IPS-NIHi7 (cell line): ENCODE results near the gene SKOR2.

Experiments
- DNase-seq: peaks from one replicate; pipeline ENCODE4 v3.0.0; 2012; ENCODE audit warnings: mixed read lengths; ENCODE audit errors: extremely low spot score

The SKOR2 gene, protein sequence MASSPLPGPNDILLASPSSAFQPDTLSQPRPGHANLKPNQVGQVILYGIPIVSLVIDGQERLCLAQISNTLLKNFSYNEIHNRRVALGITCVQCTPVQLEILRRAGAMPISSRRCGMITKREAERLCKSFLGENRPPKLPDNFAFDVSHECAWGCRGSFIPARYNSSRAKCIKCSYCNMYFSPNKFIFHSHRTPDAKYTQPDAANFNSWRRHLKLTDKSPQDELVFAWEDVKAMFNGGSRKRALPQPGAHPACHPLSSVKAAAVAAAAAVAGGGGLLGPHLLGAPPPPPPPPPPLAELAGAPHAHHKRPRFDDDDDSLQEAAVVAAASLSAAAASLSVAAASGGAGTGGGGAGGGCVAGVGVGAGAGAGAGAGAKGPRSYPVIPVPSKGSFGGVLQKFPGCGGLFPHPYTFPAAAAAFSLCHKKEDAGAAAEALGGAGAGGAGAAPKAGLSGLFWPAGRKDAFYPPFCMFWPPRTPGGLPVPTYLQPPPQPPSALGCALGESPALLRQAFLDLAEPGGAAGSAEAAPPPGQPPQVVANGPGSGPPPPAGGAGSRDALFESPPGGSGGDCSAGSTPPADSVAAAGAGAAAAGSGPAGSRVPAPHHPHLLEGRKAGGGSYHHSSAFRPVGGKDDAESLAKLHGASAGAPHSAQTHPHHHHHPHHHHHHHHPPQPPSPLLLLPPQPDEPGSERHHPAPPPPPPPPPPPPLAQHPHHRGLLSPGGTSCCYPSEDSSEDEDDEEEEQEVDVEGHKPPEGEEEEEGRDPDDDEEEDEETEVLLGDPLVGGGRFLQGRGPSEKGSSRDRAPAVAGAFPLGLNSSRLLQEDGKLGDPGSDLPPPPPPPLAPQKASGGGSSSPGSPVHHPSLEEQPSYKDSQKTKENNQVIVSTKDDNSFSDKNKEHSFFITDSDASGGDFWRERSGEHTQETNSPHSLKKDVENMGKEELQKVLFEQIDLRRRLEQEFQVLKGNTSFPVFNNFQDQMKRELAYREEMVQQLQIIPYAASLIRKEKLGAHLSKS

GRCh38 chr18:47251289-47252120 lies at the start of gene SKOR2:
Gene SKOR2 (minus strand): TSS chr18:47251660. CDS start chr18:47249183, 2,477 bp downstream.
- no peak for DNase-seq

- DNase-seq, result no peak
Measured at GRCh38 chr18:47296462-47296861, 45.0 kb upstream of the SKOR2 start.

GRCh38 chr18:47294801-47295200 lies 43.3 kb upstream of the SKOR2 start:
- no peak for DNase-seq

DNA sequence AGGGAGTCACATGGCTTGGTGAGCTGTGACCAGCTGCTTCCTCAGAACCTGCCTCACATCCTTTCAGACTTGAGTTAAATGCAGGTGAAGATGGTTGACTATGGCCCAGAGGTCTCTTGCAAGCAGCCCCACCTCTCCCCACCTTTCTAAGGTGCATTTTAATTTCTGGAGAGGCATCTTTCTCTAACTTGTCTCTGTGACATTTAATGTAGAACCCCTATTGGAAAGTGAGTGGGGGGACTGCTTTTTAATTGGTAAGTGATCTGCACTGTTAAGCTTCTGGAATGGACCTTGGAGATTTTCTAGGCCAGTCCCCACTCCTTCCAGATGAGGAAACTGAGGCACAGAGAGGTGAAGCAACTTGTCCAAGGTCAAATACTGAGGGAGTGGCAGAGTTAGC lies 37.3 kb upstream of the SKOR2 start:
- no peak for DNase-seq

- DNase-seq, result no peak
Measured at GRCh38 chr18:47287911-47288585, 36.6 kb upstream of the SKOR2 start.

- DNase-seq, result no peak
Measured at GRCh38 chr18:47286776-47287410, 35.4 kb upstream of the SKOR2 start.

DNA sequence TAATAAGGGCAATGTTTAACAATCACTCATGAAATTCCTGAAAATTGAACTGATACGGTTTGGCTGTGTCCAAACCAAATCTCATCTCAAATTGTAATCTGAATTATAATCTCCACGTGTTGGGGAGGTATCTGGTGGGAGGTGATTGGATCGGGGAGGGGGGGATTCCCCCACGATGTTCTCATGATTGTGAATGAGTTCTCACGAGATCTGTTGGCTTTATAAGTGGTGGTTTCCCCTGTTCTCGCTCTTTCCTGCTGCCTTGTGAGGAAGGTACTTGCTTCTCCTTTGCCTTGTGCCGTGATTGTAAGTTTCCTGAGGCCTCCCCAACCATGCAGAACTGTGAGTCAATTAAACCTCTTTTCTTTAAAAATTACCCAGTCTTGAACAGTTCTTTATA lies 34.0 kb upstream of the SKOR2 start:
- no peak for DNase-seq

GRCh38 chr18:47284721-47285395 lies 33.4 kb upstream of the SKOR2 start:
- no peak for DNase-seq

DNA sequence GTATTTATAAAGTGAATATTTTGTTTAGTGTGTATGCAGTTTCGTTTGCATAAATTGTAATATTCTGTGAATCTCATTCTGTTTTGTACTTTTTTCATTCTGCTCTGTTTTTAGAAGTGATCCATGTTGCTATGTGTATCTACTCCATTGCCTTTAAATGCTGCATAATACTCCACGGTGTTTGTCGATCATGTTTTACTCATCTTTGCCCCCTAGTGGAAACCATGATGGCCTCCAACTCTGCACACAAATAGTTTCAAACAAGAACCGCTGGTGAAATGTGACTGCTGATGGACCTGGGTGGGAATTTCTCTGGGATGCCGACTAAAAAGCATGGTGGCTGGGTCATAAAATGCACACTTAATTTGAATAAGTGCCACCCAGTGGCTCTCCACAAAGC lies 32.0 kb upstream of the SKOR2 start:
- DNase-seq, result peak; percentile 54

DNA sequence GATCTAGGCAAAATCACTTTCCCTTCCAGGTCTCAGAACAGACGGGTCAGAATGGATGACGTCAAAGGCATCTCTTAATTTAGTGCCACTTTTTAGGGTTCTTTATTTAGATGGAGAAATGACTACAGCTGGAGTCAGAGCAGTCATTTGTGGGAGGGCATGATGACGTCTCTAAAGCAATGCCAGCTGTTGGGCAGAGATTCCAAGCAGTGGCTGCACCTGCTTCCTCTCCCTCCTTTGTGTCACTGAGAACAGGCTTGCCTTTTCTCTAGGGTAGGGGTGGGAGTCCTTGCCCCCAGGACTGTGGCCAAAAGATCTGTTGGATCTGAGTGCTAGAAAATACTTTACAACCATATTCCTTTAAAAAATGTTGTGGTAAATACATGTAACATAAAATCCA lies 28.7 kb upstream of the SKOR2 start:
- no peak for DNase-seq

- DNase-seq, result no peak
Measured at GRCh38 chr18:47274961-47275360, 23.5 kb upstream of the SKOR2 start.

DNA sequence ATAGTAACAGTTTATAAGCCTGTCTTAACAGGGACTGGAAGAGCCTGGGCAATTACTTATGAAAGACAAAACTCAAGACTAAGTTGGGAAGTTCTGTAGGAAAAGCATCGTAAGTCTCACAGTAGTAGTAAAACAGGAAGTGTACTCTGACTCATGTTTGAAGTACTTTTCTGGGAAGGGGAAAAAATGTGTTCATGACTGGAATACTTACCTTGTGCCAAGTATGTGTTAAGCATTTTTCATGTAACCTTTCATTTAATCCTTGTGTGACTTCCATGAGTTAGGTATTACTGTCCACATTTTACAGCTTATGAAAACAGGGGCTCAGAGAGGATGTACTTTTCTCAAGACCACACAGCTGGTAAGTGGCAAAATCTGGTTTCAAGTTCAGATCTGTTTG lies 13.7 kb upstream of the SKOR2 start:
- no peak for DNase-seq

DNA sequence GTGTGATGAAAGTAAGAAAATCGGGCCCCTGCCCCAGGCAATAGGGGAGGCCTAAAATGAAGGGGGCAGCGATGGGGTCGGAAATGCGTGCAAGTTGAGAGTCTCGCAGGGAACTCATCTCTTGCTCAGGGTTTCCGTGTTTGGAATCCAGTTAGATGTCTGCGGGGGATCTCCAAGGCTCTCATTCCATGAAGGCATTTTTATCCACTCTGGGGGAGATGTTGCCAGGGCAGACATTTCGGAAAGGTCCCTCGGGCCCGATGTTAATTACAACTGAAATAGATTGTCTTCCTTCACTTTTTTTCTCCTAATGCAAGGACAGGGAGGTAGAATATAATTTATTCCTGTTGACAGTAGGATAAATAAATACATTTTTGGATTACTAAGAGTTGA lies 12.8 kb upstream of the SKOR2 start:
- no peak for DNase-seq

DNA sequence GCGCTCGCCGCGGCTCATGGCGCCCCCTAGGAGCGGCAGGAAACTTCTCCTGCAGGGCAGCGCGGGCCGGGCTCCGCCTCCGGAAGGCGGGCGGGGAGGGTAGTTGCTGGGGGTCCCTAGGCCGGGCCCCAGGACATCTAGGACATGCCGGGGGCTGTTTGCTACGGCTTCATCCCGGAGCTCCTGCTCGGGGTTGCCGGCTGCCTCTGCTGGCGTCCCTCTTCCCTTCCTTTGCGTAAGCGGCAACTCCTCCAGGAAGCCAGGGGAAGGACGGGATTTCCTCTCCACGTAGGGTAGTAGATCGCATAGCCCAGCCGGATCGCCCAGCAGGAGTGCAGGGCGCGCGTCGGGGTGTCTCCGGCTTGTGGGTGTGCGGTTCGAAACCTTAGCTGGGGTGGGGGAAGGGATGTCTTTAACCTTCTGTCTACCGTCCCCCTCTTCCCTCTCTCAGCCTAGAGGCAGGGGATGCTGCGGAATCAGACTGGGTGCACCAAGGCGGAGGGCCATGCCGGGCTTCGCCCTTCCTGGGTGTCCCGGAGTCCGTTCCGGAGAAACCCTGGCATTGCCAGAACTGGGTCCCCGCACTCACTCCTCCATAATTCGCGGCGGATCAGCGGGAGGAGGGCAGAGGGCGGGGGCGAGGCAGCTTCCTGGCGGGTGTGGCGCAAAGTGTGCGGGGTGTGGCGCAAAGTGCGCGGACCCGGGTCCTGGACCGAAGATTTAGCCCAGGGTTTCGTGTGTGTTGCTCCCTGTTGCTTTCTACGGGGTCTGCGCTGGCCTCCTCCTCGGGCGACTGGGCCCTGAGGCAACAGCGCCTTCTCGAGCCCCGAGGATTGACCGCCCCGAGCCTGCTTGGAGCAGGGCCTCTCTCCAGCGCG lies 12.2 kb upstream of the SKOR2 start:
- peak; percentile 74 for DNase-seq

DNA sequence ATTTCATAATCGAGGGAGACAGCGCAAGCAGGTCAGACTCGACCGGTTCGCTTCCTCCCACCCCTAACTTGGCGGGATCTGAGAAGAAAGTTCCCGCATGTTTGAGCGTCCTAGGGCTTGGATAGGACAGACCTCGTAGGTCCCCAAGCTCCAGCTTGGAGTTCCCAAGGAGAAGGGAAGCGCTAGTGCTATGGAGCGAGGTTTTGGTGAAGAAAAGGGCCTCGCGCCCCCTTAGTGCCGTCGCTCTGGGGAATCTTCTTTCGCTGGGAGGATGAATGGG lies 11.6 kb upstream of the SKOR2 start:
- DNase-seq, result no peak

DNA sequence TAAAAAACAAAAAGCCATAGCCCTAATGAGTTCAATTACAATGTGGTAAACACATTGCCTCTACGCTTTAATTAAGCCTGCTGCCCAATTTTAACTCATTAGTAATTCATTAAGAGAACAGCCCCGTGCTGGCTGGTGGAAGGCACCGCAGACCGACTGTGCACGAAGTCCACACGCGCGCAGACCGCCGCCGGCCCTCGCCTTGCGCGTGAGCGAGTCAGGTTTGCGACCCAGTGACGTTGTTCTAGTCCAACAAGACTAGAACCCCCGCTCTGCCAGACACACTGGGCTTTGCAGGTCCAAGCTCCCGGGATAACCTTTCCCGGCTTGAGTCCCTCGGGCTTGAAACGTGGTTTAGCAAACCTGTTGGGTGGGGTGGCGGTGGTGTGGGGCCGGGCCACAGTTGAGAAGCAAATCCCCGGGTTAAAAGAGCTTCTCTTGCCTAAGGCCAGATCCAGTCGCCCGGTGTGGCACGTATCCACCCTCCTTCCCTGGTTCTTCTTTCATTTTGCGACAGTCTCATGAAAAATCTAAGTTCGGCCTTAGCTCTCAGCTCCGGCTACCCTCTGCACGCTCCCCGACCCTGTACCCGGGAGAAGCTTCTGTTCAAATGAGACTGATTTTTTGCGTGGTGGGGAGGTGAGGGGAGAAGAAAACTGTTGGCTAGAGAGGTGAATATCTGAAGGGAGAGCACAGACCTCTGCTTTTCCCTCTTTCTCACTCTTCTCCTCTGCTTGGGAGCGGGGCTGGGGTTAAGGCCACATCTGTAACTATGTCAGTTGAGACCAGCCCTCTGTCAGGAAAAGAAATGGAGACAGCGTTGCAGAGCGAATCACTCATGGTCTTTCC lies 11.1 kb upstream of the SKOR2 start:
- DNase-seq, result no peak

- no peak for DNase-seq
Measured at GRCh38 chr18:47261902-47262300, 10.4 kb upstream of the SKOR2 start.

GRCh38 chr18:47260924-47261701 lies 9.7 kb upstream of the SKOR2 start:
- peak; percentile 63 for DNase-seq
